Right hindlimb (tissue), 1 donor: ENCODE measurements around the gene ARL4A.
"Not testable (repeated sequence)": the region's sequence is repeated elsewhere in the genome, so short reads cannot be mapped to it uniquely, and the experiment has no call there.

ENCODE experiments used
- DNase-seq: peaks from one replicate; pipeline ENCODE4 v3.0.0-alpha.2; 2018

The ARL4A gene

DNA sequence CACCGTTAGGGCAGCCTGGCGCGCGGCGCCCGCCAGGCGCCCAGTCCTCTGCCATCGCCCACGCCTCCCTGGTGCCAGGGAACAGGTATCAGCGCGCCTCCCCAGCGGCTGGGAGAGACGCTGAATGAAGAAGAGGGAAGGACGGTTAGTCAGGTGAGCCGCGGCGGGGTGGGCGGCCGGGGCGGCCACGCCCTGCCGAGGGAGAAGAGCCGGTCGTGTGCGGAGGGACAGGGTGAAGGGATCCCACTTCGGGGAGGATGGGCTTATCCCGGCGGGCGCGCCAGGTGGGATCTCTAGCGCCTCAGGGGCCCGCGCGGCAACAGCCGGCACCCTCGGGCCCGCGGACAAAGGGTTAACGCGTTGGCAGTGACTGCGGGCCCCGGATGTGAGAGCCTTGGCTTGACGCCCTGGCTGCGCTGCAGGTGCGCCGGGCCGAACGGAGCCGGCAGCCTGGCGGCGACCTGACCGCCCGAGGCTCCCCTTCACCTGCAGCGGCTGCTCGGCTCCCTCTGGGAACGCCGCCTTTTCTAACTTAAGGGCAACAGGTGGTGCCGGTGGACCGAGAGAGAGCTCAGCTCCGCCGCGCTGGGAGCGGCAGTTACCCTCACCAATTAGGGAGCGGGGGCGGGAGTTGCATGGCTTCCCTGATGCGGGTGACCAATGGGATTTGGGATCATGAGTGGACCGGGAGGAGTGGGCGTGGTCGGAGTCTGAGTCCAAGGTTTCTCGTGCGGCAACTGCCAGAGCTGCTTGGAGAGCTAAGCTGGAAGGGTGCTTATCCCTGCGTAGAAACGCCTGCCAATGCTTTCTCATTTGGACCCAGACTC lies at the start of gene ARL4A:
TSS of gene ARL4A (plus strand) at position 743 of the 827 bp plus-strand sequence. CDS start 622 bp downstream, outside the sequence.
- DNase-seq: peak; percentile 99

DNA sequence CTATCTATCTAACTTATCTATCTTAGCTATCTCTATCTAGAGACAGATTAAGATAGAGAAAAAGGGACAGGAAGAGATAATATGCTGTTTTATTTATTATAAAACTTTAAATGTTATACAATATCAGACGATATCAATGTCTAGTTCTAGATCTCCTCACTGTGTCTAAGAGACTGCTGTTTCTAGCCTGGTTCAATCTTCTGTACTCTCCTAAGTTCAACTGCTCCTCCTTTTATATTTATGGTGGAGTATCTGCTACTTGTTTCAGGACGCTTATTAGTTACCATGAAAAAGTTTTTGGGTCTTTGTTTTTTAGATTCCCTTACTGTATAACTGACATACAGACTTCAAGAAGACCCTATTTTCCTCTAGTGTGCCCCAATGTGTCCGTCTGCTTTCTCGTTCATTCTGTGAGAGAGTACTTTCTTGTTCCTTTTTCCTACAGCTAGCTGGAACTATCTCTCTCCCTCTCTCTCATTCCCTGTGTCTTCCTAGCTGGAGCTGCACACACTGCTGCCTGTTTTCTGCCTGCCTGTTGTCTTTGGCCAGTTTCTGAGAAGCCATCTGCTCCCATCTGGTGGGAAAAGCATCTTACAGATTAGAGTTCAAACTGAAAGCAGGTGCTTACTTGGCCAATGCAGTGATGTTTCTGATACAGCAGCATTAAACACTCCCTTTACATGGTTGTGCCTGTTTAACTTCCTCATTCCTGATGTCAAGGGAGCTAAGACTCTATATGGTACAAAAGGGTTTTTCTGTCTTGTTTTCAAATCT lies 49.4 kb upstream of the ARL4A start:
- DNase-seq: peak; percentile 30

GRCh38 chr7:12638851-12639456 lies 48.5 kb upstream of the ARL4A start:
- DNase-seq: no peak

GRCh38 chr7:12640299-12641096 lies 46.9 kb upstream of the ARL4A start:
- DNase-seq: no peak

DNA sequence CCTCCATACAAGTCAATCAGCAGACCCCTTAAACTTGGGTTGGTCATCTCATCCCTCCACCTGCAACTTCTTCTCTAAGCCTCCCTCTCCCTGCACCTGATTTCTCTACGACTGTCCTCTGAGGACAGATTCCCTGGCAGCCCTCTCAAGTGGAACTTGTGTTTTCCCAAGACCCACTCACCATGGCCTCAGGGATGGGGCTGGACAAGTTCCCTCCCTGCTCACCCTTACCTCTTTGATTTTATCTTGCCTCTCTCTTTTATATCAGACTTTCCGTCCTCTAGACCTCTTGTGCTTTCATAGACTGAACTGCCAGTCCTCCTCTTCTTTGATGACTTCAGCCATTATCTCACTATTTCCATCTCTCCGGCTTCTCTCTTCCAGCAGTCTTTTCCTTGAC lies 46.2 kb upstream of the ARL4A start:
- no peak for DNase-seq

GRCh38 chr7:12642508-12642907 lies 44.9 kb upstream of the ARL4A start:
- DNase-seq: no peak

DNA sequence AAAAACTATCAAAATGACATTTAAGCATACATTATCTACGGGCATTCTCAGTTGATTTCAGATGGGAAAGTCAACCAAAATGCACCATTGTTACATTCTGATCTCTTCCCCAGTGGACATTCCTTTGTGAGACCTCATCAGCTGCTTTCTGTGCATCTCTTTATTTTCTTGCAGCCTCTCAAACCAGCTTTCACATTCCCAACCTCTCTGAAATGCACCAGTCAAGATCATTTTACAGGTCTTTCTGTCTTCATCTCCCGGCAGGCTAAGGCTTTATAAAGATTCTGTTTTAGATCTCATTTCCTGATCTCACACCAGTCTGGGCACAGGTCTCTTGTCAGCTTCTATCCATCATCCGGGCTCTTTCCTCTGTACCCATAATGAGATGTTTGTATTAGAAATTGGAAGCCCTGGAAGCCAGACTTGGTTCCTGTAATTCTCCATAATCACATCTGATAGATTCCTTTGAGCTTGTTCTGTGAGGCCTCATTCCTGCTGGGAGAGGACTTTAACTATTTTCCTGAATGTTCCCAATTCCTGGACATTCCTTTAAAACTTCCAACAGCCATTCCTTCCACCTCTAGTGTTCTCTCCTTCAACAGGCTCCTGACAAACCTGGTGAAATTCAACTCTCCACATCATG lies 44.3 kb upstream of the ARL4A start:
- no peak for DNase-seq

DNA sequence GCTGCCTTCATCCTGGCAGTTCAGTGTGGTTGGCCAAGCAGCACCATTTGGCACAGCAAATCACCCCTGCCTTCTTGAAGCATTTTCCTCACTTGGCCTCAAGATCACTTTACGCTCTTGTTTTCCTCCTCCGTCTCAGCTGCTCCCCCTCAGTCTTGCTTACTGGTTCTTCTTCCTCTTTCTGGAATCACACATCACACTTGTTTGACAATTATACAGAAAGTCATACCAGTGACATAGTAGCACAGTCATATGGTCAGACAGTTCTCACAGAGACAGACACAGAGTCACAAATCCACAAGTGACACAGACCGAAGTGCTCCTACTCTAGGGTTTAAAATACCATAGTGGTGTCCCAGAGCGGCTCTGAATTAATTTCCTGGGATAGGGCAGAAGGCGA lies 43.8 kb upstream of the ARL4A start:
- no peak for DNase-seq

DNA sequence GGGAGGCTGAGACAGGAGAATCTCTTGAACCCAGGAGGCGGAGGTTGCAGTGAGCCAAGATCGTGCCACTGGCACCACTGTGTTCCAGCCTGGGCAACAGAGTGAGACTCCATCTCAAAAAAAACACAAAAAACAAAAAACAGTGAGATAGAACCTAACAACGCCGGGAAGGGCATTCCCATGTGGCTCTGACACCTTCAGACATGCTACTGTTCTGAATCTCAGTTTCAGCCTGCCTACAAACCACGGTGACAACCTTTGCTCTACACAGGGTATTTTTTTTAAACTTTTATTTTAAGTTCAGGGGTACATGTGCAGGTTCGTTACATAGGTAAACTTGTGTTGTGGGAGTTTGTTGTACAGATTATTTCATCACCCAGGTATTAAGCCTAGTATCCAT lies 42.2 kb upstream of the ARL4A start:
- not testable (repeated sequence) for DNase-seq

- no peak for DNase-seq
Measured at GRCh38 chr7:12646139-12646538, 41.3 kb upstream of the ARL4A start.

GRCh38 chr7:12647364-12648219 lies 39.8 kb upstream of the ARL4A start:
- no peak for DNase-seq

DNA sequence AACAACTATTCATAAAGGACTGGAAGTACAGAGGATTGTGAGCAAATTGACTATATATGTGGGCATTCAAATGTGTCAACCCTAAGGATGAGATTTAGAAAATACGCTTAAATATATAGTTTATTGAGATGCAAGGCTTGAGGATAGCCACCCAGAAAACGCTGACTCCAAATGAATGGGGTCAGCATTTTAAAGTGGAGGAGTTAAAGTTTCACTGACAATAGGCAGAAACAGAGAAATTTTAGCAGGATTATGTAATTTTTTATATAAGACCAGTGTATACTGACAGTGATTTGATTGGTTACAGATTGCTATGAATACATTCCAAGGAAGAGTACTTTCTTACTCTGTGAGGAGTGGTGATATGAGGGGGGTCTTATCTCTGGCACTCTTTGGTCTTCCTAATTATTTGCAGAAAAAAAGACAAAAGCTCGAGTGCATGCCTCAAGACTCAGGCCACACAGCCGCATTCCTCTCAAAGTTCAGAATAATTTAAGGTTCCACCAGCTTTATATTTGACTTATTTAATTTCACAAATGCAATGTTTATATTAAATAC lies 38.6 kb upstream of the ARL4A start:
- DNase-seq: no peak

GRCh38 chr7:12649348-12649747 lies 38.1 kb upstream of the ARL4A start:
- no peak for DNase-seq

- no peak for DNase-seq
Measured at GRCh38 chr7:12650080-12650479, 37.4 kb upstream of the ARL4A start.

DNA sequence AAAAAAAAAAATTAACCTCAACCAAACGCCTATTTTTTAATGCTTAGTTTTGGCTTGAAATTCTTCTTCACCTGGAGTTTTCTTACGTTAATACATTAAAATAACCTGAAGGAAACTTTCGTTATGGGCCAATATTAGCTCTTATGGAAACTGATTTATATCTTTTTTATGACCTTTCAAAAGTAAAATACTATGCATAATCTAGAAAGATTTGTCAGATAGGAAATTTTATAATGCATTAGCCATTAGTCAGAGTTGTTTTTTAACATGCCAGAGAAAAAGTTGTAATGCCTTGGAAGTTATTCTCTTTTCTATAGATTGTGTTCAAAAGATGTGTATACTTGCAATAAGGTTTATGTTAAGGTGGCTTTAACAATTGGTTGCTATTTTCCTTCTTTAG lies 34.3 kb upstream of the ARL4A start:
- no peak for DNase-seq

- no peak for DNase-seq
Measured at GRCh38 chr7:12653518-12653917, 33.9 kb upstream of the ARL4A start.

DNA sequence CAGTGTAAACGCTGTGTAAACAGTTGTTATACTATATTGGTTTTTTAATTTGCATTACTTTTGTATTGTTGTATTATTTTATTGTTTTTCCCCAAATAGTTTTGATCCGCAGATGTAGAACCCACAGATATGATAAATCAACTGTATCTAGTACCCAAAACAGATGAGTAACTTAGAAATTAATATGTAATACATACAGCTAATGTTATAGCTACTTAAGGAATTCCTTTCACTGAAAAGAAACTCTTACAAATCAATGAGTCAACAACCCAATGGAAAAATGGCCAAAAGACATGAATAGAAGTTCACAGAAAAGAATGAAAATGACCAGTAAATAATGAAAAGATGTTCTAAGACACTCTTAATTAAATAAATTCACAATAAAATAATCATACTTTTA lies 32.3 kb upstream of the ARL4A start:
- no peak for DNase-seq

DNA sequence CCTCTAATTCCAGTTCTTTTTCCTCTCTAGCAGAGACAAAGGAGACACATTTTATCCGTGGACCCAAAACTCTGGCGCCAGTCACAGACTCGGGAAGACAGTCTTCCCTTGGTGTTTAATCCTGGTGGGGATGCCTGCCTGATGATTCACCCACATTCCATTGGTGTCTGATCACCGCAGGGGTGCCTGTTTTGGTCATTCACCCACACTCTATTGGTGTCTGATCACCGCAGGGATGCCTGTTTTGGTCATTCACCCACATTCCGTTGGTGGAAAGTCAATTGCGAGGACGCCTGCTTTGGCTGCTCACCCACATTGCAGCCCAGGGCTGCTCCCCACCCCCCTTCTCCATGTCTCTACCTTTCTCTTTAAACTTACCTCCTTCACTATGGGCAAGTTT lies 27.0 kb upstream of the ARL4A start:
- not testable (repeated sequence) for DNase-seq

GRCh38 chr7:12660986-12661385 lies 26.4 kb upstream of the ARL4A start:
- DNase-seq: not testable (repeated sequence)

- no peak for DNase-seq
Measured at GRCh38 chr7:12661581-12661980, 25.9 kb upstream of the ARL4A start.
